HG03558 (cell line): ENCODE measurements around the gene IL9R.
"Not testable (repeated sequence)": the region's sequence is repeated elsewhere in the genome, so short reads cannot be mapped to it uniquely, and the experiment has no call there.

Source experiments
- ATAC-seq: cut with Tn5 transposase; IDR thresholded peaks from one replicate; pipeline ENCODE4 v1.9.1; 2021; ENCODE audit warnings: moderate number of reproducible peaks; ENCODE audit not compliant: unreplicated experiment; ENCODE audit errors: extremely low read depth

Gene IL9R

DNA sequence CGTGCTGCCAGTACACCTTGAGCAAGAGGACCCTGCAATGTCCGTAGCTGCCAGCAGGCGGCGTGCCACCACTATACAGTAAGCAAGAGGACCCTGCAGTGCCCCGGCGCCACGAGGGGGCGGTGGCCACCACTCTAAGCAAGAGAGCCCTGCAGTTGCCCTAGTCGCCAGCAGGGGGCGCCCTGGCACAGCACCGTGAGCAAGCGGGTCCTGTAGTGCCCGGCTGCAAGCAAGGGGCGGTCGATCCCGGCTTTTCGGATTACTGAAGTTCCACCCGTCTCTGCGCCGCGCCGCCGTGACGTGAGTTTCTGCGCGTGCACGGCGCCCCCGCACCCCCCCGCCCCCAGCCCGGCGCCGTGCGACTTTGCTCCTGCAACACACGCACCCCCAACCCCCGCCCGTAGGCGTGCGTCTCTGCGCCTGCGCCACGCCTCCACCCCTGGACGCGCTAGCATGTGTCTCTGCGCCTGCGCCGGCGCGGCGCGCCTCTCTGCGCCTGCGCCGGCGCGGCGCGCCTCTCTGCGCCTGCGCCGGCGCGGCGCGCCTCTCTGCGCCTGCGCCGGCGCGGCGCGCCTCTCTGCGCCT lies 31.2 kb downstream of the IL9R start:
- not testable (repeated sequence) for ATAC-seq

GRCh38 chrX:156029296-156029695 lies 31.8 kb downstream of the IL9R start:
- ATAC-seq = not testable (repeated sequence)

GRCh38 chrX:156029707-156030442 lies 32.4 kb downstream of the IL9R start:
- ATAC-seq = not testable (repeated sequence)

DNA sequence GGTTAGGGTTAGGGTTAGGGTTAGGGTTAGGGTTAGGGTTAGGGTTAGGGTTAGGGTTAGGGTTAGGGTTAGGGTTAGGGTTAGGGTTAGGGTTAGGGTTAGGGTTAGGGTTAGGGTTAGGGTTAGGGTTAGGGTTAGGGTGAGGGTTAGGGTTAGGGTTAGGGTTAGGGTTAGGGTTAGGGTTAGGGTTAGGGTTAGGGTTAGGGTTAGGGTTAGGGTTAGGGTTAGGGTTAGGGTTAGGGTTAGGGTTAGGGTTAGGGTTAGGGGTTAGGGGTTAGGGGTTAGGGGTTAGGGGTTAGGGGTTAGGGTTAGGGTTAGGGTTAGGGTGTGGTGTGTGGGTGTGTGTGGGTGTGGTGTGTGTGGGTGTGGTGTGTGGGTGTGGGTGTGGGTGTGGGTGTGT lies 33.0 kb downstream of the IL9R start:
- ATAC-seq = not testable (repeated sequence)
